Measurements from ENCODE around the gene ZNF784. TPM values are rescaled to one million over a fixed set of nuclear protein-coding genes. Genes with fewer than 3 reads are reported as not detected.
"Not testable (repeated sequence)": the region's sequence is repeated elsewhere in the genome, so short reads cannot be mapped to it uniquely, and the experiment has no call there.

The ZNF784 gene
- total RNA-seq, 2 donors from 2014 or later = 7.2 to 10.7 TPM

DNA sequence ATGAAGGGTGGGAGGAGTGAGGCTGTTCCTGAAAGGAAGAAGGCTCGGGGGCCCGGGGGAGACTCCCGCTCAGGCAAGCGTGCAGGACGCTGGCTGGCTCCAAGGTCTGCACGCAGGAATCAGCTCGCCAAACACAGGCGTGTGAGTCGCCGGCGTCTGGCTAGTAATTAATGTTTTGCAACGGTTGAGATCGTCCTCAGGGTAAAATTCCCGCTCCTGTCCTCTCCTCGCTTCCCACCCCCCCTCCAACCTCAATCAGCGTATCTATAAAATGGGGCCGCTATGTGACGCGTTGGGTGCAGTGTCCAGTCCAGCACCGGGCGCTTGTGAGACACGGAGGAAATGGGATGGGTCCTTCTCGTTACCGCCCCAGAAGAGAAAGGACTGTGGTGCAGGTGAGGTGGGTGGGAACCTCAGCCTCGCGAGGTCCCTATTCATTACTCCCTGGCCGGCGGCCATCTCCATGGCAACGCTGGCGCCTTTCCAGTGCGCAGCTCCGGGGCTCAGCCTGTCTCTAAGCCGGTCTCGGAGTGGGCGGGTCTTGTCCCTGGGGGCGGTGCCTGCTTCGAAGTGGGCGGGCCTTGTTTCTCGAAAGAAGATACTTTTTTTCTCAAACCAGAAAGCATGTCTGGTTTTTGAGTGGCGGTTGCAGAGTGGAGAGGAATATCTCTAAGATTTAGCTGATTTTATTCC lies 37.2 kb downstream of the ZNF784 start:
- Mint-ChIP-seq H3K9me3 (no peaks in the 10 kb centered on the region), H3K27ac (peak overlapping the region; percentile 95), H3K36me3 (ENCODE audit: low read depth) (peaks cover 5% of the 10 kb centered on the region), H3K27me3 (ENCODE audit: insufficient read depth) (peaks cover 19% of the 10 kb centered on the region), H3K4me3 (peak overlapping the region; percentile 61), H3K4me1 (peaks cover 14% of the 10 kb centered on the region)
- DNase-seq = peak; percentile 98
- 2 to 5% methylated on average over 26 to 40 of the region's 40 CpGs for WGBS, 2 experiments (ENCODE audit: insufficient coverage in 1 of 2, insufficient read length in 1 of 2)
- Histone ChIP-seq H3K9ac (ENCODE audit: extremely low read depth, low read length, poor library complexity, severe bottlenecking) (peak overlapping the region; percentile 50), H3K27me3 (ENCODE audit: control insufficient read depth, insufficient read depth, low read length, poor library complexity, severe bottlenecking) (no peaks in the 10 kb centered on the region), H3K27ac (ENCODE audit: low read depth, low read length) (peak overlapping the region; percentile 78), H3K4me1 (ENCODE audit: control insufficient read depth, insufficient read depth, low read length) (no peaks in the 10 kb centered on the region), H3K4me3 (ENCODE audit: low read length) (peak overlapping the region; percentile 77), H3K36me3 (ENCODE audit: control insufficient read depth, insufficient read depth, low read length) (peaks cover 4% of the 10 kb centered on the region), H3K9me3 (ENCODE audit: control insufficient read depth, low read length) (no peaks in the 10 kb centered on the region)
- TF ChIP-seq, protein P1, sequence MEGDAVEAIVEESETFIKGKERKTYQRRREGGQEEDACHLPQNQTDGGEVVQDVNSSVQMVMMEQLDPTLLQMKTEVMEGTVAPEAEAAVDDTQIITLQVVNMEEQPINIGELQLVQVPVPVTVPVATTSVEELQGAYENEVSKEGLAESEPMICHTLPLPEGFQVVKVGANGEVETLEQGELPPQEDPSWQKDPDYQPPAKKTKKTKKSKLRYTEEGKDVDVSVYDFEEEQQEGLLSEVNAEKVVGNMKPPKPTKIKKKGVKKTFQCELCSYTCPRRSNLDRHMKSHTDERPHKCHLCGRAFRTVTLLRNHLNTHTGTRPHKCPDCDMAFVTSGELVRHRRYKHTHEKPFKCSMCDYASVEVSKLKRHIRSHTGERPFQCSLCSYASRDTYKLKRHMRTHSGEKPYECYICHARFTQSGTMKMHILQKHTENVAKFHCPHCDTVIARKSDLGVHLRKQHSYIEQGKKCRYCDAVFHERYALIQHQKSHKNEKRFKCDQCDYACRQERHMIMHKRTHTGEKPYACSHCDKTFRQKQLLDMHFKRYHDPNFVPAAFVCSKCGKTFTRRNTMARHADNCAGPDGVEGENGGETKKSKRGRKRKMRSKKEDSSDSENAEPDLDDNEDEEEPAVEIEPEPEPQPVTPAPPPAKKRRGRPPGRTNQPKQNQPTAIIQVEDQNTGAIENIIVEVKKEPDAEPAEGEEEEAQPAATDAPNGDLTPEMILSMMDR (conservative IDR thresholded peaks at IDR 0.05) = no peak

DNA sequence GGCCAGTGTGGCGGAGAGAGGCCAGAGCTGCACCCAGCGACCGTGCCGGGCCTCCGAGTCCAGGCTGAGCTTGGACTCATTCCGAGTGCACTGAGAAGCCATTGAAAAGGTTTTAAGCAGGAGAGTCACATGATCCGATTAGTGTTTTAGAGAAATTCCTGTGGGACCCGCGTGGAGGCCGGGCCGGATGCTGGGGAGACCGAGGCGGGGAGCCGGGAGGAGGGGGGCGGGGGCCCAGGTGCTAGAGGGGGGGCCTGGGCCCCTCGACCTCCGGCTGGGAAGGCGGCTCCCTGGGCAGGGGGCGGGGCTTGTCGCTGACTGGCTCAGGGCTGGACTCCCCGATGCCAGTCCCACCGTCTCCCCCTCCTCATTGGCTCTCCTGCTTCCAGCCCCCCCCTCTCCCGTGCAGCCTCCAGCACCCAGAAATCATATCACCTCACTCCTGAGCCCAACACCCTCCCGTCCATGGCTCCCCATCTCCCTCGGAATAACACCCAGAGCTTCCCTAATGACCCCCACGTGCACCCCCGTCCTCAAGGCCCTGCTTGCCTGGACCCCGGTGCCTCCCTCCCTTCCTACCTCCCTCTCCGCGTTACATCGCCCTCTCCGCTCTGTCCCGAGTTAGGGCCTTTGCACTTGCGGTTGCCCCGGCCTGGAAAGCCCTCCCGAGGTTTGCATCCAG lies 38.6 kb downstream of the ZNF784 start:
- H3K9ac ChIP-seq (ENCODE audit: extremely low read depth, low read length, poor library complexity, severe bottlenecking) = peak overlapping the region; percentile 6
- no peaks in the 10 kb centered on the region for H3K9me3 Mint-ChIP-seq
- no peaks in the 10 kb centered on the region for H3K36me3 ChIP-seq (ENCODE audit: control insufficient read depth, insufficient read depth, low read length)
- no peaks in the 10 kb centered on the region for H3K36me3 Mint-ChIP-seq (ENCODE audit: low read depth)
- H3K9me3 ChIP-seq (ENCODE audit: control insufficient read depth, low read length) = no peaks in the 10 kb centered on the region
- peak; percentile 91 for DNase-seq
- peak overlapping the region; percentile 70 for H3K27ac ChIP-seq (ENCODE audit: low read depth, low read length)
- peaks cover 9% of the 10 kb centered on the region for H3K27me3 Mint-ChIP-seq (ENCODE audit: insufficient read depth)
- H3K4me1 ChIP-seq (ENCODE audit: control insufficient read depth, insufficient read depth, low read length) = no peaks in the 10 kb centered on the region
- TF ChIP-seq, protein P1 (conservative IDR thresholded peaks at IDR 0.05) = no peak
- peaks cover 22% of the 10 kb centered on the region for H3K4me1 Mint-ChIP-seq
- H3K27ac Mint-ChIP-seq = peak overlapping the region; percentile 95
- H3K4me3 ChIP-seq (ENCODE audit: low read length) = peak overlapping the region; percentile 77
- 23 to 26% methylated on average over 9 to 34 of the region's 36 CpGs for WGBS, 2 experiments (ENCODE audit: insufficient coverage in 1 of 2, insufficient read length in 1 of 2)
- H3K27me3 ChIP-seq (ENCODE audit: control insufficient read depth, insufficient read depth, low read length, poor library complexity, severe bottlenecking) = no peaks in the 10 kb centered on the region
- H3K4me3 Mint-ChIP-seq = peak overlapping the region; percentile 61

DNA sequence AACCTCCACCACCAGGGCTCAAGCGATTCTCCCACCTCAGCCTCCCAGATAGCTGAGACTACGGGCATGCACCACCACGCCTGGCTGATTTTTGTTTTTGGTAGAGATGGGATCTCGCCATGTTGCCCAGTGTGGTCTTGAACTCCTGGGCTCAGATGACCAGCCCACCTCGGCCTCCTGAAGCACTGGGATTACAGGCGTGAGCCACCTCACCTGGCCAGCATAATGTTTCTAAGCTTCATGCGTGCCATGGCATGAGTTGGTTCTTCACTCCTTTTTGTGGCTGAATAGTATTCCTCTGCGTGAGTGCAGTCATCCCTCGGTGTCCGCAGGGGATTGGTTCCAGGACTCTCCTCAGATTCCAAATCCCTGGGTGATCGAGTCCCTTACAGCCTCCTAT lies 39.5 kb downstream of the ZNF784 start:
- Mint-ChIP-seq H3K4me1 (peaks cover 17% of the 10 kb centered on the region), H3K27ac (no peak overlapping the region), H3K9me3 (no peaks in the 10 kb centered on the region), H3K27me3 (ENCODE audit: insufficient read depth) (peaks cover 3% of the 10 kb centered on the region), H3K4me3 (no peak overlapping the region), H3K36me3 (ENCODE audit: low read depth) (peaks cover under 1% of the 10 kb centered on the region)
- Histone ChIP-seq H3K36me3 (ENCODE audit: control insufficient read depth, insufficient read depth, low read length) (no peaks in the 10 kb centered on the region), H3K4me3 (ENCODE audit: low read length) (no peak overlapping the region), H3K9me3 (ENCODE audit: control insufficient read depth, low read length) (no peaks in the 10 kb centered on the region), H3K9ac (ENCODE audit: extremely low read depth, low read length, poor library complexity, severe bottlenecking) (no peak overlapping the region), H3K27ac (ENCODE audit: low read depth, low read length) (no peak overlapping the region), H3K27me3 (ENCODE audit: control insufficient read depth, insufficient read depth, low read length, poor library complexity, severe bottlenecking) (no peaks in the 10 kb centered on the region), H3K4me1 (ENCODE audit: control insufficient read depth, insufficient read depth, low read length) (no peaks in the 10 kb centered on the region)
- TF ChIP-seq, protein P1 (conservative IDR thresholded peaks at IDR 0.05) = no peak
- no peak for DNase-seq
- 94 to 95% methylated on average over 11 of the region's 11 CpGs for WGBS, 2 experiments (ENCODE audit: insufficient coverage in 1 of 2, insufficient read length in 1 of 2)

DNA sequence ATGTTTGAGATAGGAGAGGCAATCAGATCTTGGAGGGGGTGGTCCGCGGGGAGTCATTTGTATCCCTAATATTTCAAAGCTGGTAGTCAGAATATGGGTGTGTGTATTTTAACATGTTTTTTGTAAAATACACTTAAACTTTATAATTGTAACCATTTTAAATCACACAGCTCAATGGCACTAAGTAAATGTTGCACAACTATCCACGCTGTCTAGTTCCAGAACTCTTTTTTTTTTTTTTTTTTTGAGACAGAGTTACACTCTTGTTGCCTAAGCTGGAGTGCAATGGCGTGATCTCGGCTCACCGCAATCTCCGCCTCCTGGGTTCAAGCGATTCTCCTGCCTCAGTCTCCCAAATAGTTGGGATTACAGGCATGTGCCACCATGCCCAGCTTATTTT lies 40.5 kb downstream of the ZNF784 start:
- H3K4me1 Mint-ChIP-seq = peaks cover 16% of the 10 kb centered on the region

DNA sequence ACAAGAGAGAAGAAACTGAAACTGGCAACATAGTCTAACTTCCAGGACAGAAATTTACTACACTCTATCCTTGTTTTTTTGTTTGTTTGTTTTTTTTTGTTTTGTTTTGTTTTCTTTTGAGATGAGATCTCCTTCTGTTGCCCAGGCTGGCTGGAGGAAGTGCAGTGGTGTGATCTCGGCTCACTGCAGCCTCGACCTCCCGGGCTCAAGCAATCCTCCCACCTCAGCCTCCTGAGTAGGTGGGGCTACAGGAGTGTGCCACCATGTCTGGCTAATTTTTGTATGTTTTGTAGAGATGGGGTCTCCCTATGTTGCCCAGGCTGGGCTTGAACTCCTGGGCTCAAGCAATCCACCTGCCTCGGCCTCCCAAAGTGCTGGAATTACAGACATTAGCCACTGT lies 42.1 kb downstream of the ZNF784 start:
- H3K4me1 ChIP-seq (ENCODE audit: control insufficient read depth, insufficient read depth, low read length); H3K9ac ChIP-seq (ENCODE audit: extremely low read depth, low read length, poor library complexity, severe bottlenecking); H3K4me3 ChIP-seq (ENCODE audit: low read length); H3K27me3 Mint-ChIP-seq (ENCODE audit: insufficient read depth); H3K27ac Mint-ChIP-seq; H3K27me3 ChIP-seq (ENCODE audit: control insufficient read depth, insufficient read depth, low read length, poor library complexity, severe bottlenecking); DNase-seq; H3K36me3 ChIP-seq (ENCODE audit: control insufficient read depth, insufficient read depth, low read length); H3K27ac ChIP-seq (ENCODE audit: low read depth, low read length); H3K36me3 Mint-ChIP-seq (ENCODE audit: low read depth); H3K9me3 ChIP-seq (ENCODE audit: control insufficient read depth, low read length); H3K4me3 Mint-ChIP-seq; H3K9me3 Mint-ChIP-seq: not testable (repeated sequence)
- WGBS, 2 experiments (ENCODE audit: insufficient coverage in 1 of 2, insufficient read length in 1 of 2) = 91 to 94% methylated on average over 1 to 4 of the region's 4 CpGs
- peaks cover 16% of the 10 kb centered on the region for H3K4me1 Mint-ChIP-seq

More for the DNA sequence above, 40.5 kb downstream of the ZNF784 start:
- not testable (repeated sequence) for H3K27me3 Mint-ChIP-seq (ENCODE audit: insufficient read depth); H3K36me3 ChIP-seq (ENCODE audit: control insufficient read depth, insufficient read depth, low read length); DNase-seq; H3K9me3 Mint-ChIP-seq; H3K27me3 ChIP-seq (ENCODE audit: control insufficient read depth, insufficient read depth, low read length, poor library complexity, severe bottlenecking); H3K27ac ChIP-seq (ENCODE audit: low read depth, low read length); H3K9me3 ChIP-seq (ENCODE audit: control insufficient read depth, low read length); H3K9ac ChIP-seq (ENCODE audit: extremely low read depth, low read length, poor library complexity, severe bottlenecking); H3K4me3 ChIP-seq (ENCODE audit: low read length); H3K4me1 ChIP-seq (ENCODE audit: control insufficient read depth, insufficient read depth, low read length); H3K36me3 Mint-ChIP-seq (ENCODE audit: low read depth); H3K27ac Mint-ChIP-seq; H3K4me3 Mint-ChIP-seq
- WGBS, 2 experiments (ENCODE audit: insufficient coverage in 1 of 2, insufficient read length in 1 of 2) = 86 to 96% methylated on average over 3 to 8 of the region's 8 CpGs

All from endodermal cell (in vitro differentiated cells).